ENCODE results near the gene DRAM2.

Gene DRAM2

GRCh38 chr1:111139956-111140679 lies at the start of gene DRAM2, which contains the start of gene CEPT1:
DRAM2 (minus strand) TSS chr1:111140093; CDS start chr1:111131554, 8,539 bp downstream.
CEPT1 (plus strand) TSS chr1:111140223; CDS start chr1:111147715, 7,492 bp downstream.
- DNase-seq = peak; percentile 93

- no peak for DNase-seq
Observed at GRCh38 chr1:111184663-111185062, 44.8 kb upstream of the DRAM2 start.

- DNase-seq = no peak
Observed at GRCh38 chr1:111183308-111184069, 43.6 kb upstream of the DRAM2 start.

- DNase-seq = no peak
Observed at GRCh38 chr1:111182052-111182451, 42.2 kb upstream of the DRAM2 start.

- no peak for DNase-seq
Observed at GRCh38 chr1:111179968-111180533, 40.2 kb upstream of the DRAM2 start.

GRCh38 chr1:111176678-111177077 lies 36.8 kb upstream of the DRAM2 start:
- DNase-seq = no peak

GRCh38 chr1:111175349-111175748 lies 35.5 kb upstream of the DRAM2 start:
- no peak for DNase-seq

GRCh38 chr1:111174070-111174469 lies 34.2 kb upstream of the DRAM2 start:
- no peak for DNase-seq

GRCh38 chr1:111172463-111172862 lies 32.6 kb upstream of the DRAM2 start:
- no peak for DNase-seq

GRCh38 chr1:111164151-111164550 lies 24.3 kb upstream of the DRAM2 start:
- DNase-seq = peak; percentile 14

GRCh38 chr1:111163363-111163762 lies 23.5 kb upstream of the DRAM2 start:
- peak; percentile 17 for DNase-seq

GRCh38 chr1:111162488-111162880 lies 22.6 kb upstream of the DRAM2 start:
- peak; percentile 33 for DNase-seq

GRCh38 chr1:111161843-111162487 lies 22.1 kb upstream of the DRAM2 start:
- DNase-seq = peak; percentile 94

GRCh38 chr1:111157431-111157830 lies 17.5 kb upstream of the DRAM2 start:
- no peak for DNase-seq

GRCh38 chr1:111154021-111154999 lies 14.4 kb upstream of the DRAM2 start:
- DNase-seq = no peak

GRCh38 chr1:111151838-111152237 lies 11.9 kb upstream of the DRAM2 start:
- no peak for DNase-seq

GRCh38 chr1:111148376-111148881 lies 8.5 kb upstream of the DRAM2 start:
- DNase-seq = no peak

- DNase-seq = no peak
Observed at GRCh38 chr1:111147948-111148347, 8.1 kb upstream of the DRAM2 start.

GRCh38 chr1:111145963-111146768 lies 6.3 kb upstream of the DRAM2 start:
- no peak for DNase-seq

GRCh38 chr1:111145542-111145941 lies 5.6 kb upstream of the DRAM2 start:
- DNase-seq = no peak
